CD4-positive, alpha-beta T cell treated with Interleukin-15 for 1 hour (primary cell): Measurements from ENCODE around the gene ASXL3.

Experiments used
- DNase-seq: peaks from one replicate; pipeline ENCODE4 v3.0.0-alpha.2; 2020

The ASXL3 gene

DNA sequence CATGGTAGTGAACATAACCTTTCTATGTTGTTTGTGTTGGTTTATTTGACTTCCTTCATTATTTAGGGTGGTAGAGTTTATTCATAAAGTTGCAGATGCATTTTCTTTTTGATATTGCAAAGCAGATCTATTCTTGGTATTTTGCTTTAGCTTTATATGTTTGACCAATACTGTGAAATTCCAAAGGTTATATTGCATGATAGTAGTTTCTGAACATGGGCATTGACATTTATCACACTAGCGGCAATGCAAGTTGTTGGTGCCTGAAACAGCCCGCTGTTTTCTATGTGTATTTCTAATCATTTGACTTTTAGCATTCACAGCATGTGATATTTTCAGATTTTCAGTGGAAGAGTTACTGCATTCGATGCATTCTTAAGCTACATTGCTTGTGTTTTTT, 87.2 kb downstream of the ASXL3 start:
- no peak for DNase-seq

GRCh38 chr18:33665641-33666040, 87.6 kb downstream of the ASXL3 start:
- no peak for DNase-seq

- no peak for DNase-seq
Observed at GRCh38 chr18:33666915-33667314, 88.9 kb downstream of the ASXL3 start.

GRCh38 chr18:33669589-33669988, 91.6 kb downstream of the ASXL3 start:
- DNase-seq, result no peak

- DNase-seq, result no peak
Observed at GRCh38 chr18:33670029-33670428, 92.0 kb downstream of the ASXL3 start.

DNA sequence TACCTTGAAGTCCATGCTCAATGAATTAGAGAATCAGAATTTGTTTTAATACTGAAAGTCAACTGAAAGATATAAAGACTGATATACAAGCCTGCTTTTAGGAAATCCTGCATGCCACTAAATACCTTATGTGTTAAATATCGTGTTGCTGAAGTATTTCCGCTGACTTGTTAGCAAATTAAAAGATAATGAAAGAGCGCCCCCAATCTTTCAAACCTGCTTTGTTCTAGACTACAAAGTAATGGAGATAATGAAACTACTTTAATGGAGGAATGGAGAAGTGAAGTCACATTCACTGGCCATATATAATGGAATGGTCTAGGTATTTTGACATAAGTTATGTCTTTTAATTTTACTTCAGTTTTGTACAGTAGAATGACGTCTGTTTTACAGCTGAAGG, 95.7 kb downstream of the ASXL3 start:
- no peak for DNase-seq

DNA sequence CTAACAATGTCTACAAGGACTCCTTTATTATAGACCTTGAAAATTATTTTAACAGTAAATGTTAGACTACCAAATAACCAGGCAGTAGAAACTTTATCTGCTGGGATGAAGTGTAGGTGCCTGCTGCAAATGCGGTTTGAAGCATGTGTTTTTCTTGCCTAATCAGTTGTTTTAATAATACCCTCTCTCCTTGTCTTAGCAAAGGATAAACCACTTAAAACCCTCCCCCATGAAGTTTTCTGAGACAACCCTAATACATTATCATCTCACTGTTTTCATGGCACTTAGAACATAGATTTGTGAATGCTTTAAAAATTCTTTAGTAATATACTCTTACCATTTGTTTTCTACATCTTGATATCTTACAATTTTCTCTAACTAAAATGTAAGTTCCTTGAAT, 98.6 kb downstream of the ASXL3 start:
- no peak for DNase-seq

- DNase-seq, result no peak
Observed at GRCh38 chr18:33677891-33678290, 99.9 kb downstream of the ASXL3 start.

- no peak for DNase-seq
Observed at GRCh38 chr18:33682436-33682835, 104.4 kb downstream of the ASXL3 start.

DNA sequence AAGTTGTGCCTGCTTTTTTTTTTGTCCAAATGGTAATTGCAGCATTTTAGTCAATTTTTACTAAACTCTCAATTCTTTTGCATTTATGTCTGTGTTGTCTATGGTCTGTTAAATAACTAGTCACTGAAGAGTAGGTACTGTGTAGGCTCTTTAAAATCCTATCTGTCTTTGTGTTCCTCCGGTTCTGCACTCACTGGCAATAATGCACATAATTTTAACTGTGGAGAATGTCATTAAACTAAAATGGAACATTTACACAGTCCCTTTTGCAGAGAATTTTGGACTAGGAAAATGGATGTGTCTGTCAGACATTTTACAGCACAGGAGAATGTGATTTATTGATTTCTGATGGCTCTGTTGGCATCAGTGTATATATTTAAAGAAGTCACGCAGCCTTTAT, 116.6 kb downstream of the ASXL3 start:
- DNase-seq, result no peak

GRCh38 chr18:33696332-33697162, 118.5 kb downstream of the ASXL3 start:
- no peak for DNase-seq

GRCh38 chr18:33697498-33697897, 119.5 kb downstream of the ASXL3 start:
- no peak for DNase-seq

GRCh38 chr18:33699372-33699771, 121.4 kb downstream of the ASXL3 start:
- no peak for DNase-seq

- DNase-seq, result no peak
Observed at GRCh38 chr18:33700513-33700976, 122.5 kb downstream of the ASXL3 start.

- DNase-seq, result no peak
Observed at GRCh38 chr18:33702625-33703024, 124.6 kb downstream of the ASXL3 start.

DNA sequence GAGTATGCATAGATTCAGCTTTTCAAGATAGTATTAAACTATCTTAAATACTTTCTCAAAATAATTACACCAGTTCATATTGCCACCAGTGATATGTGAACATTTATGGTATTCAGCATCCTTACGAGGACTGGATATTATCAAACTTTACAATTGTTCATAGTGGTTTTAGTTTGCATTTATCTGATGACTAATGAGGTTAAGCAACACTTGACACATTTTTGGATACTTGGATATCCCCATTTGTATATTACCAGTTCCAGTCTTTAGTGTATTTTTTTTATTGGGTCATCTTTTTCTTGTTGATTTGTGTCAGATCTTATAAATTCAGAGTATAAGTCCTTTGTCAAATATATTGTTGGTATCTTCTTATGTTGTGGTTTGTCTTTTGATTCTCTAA, 128.4 kb downstream of the ASXL3 start:
- DNase-seq, result no peak

DNA sequence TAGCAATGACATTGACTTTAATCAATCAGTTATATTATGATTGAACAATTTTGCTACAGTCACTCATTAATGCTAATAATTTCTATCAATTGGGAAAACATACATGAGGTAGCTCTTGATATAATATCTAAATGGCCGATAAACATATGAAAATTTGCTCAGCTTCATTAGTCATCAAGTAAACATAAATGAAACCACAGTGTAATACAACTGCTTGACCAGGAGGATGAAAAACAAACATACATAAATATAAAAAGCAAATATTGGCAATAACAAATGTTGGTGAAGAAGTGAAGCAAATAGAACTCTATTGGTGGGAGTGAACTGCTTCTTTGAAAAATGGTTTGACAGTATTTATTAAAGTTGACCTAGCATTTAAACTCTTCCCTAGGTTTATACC, 130.9 kb downstream of the ASXL3 start:
- no peak for DNase-seq

DNA sequence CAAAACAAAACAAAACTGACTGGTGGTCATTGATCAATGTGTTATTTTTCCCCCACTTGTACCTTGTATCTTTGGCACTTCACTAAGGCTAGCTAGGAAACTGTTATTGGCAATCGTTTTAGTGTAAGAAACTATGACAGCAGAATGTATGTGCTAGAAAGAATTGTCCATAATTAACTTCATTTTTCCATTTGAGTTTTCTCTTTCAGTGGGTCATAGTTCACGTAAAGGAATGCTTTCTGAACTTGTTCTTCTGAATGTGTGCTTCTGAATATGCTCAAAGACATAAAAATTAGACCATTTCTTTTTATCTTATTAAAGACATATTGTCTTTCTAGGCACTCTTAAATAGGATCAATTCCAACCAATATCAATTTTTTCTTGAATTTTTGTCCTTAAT, 132.2 kb downstream of the ASXL3 start:
- DNase-seq, result no peak

GRCh38 chr18:33711514-33711913, 133.5 kb downstream of the ASXL3 start:
- DNase-seq, result no peak

GRCh38 chr18:33712719-33713118, 134.7 kb downstream of the ASXL3 start:
- DNase-seq, result no peak

- no peak for DNase-seq
Observed at GRCh38 chr18:33716061-33716683, 138.2 kb downstream of the ASXL3 start.

- DNase-seq, result no peak
Observed at GRCh38 chr18:33717339-33717738, 139.3 kb downstream of the ASXL3 start.

- no peak for DNase-seq
Observed at GRCh38 chr18:33720133-33720532, 142.1 kb downstream of the ASXL3 start.

- DNase-seq, result no peak
Observed at GRCh38 chr18:33729556-33729955, 151.5 kb downstream of the ASXL3 start.

GRCh38 chr18:33733376-33733775, 155.4 kb downstream of the ASXL3 start:
- no peak for DNase-seq
